Caco-2 (cell line): ENCODE data around the gene UCN. TPM values are rescaled to one million over a fixed set of nuclear protein-coding genes. Genes with fewer than 3 reads are reported as not detected.
"Not testable (repeated sequence)": the region's sequence is repeated elsewhere in the genome, so short reads cannot be mapped to it uniquely, and the experiment has no call there.

Experiments used
- BruUV-seq: library from RNA; stranded (reverse); fragments of 400-500 nt; replicated peaks from 2 replicates; lab custom pipeline; 2021; lab: Mats Ljungman, UMichigan
- CTCF ChIA-PET: fragments of 300-600 bp; sonication (Branson Sonifier 250); formaldehyde crosslinking; loops from one replicate; lab custom pipeline; 2022; ENCODE audit warnings: antibody characterized with exemption; lab: Charles Lee
- POLR2A ChIA-PET: fragments of 300-600 bp; sonication (Branson Sonifier 250); formaldehyde crosslinking; loops from one replicate; lab custom pipeline; 2022; ENCODE audit warnings: antibody characterized with exemption; lab: Charles Lee
- DNase-seq, 2 experiments: peaks; one replicate each; pipeline versions ENCODE4 v3.0.0 to v3.0.0-alpha.2; 2020 to 2022
- H3K27me3 ChIP-seq: replicated peaks from 2 replicates; pipeline ENCODE4 v1.6.0; 2011; ENCODE audit warnings: low read length; ENCODE audit not compliant: control insufficient read depth, insufficient read depth
- H3K36me3 ChIP-seq: 2 replicates; pipeline ENCODE4 v1.5.1; 2011; ENCODE audit warnings: low read length; ENCODE audit not compliant: control insufficient read depth, insufficient read depth
- H3K4me1 ChIP-seq: fragments of 250-450 bp; sonication (Bioruptor Pico); 2 replicates; pipeline ENCODE4 v1.5.1; 2020; ENCODE audit warnings: mild to moderate bottlenecking
- H3K4me3 ChIP-seq: 2 replicates; pipeline ENCODE4 v1.5.1; 2011; ENCODE audit warnings: low read depth, mild to moderate bottlenecking, control low read depth, low read length
- H3K9me3 ChIP-seq: fragments of 250-450 bp; sonication (Bioruptor Pico); 2 replicates; pipeline ENCODE4 v1.5.1; 2020; ENCODE audit warnings: mild to moderate bottlenecking, moderate library complexity
- H3K27ac Mint-ChIP-seq: one replicate; pipeline ENCODE4 v1.8.0; 2022; ENCODE audit warnings: mixed read lengths; ENCODE audit not compliant: unreplicated experiment
- H3K27me3 Mint-ChIP-seq: one replicate; pipeline ENCODE4 v1.8.0; 2022; ENCODE audit warnings: mixed read lengths; ENCODE audit not compliant: insufficient read depth, unreplicated experiment
- H3K36me3 Mint-ChIP-seq: one replicate; pipeline ENCODE4 v1.8.0; 2022; ENCODE audit warnings: mild to moderate bottlenecking, mixed read lengths; ENCODE audit not compliant: insufficient read depth, unreplicated experiment
- H3K4me1 Mint-ChIP-seq: one replicate; pipeline ENCODE4 v1.8.0; 2022; ENCODE audit warnings: low read depth, mixed read lengths; ENCODE audit not compliant: unreplicated experiment
- H3K4me3 Mint-ChIP-seq: one replicate; pipeline ENCODE4 v1.8.0; 2022; ENCODE audit warnings: mild to moderate bottlenecking, moderate library complexity, mixed read lengths; ENCODE audit not compliant: unreplicated experiment
- H3K9me3 Mint-ChIP-seq: one replicate; pipeline ENCODE4 v1.8.0; 2022; ENCODE audit warnings: mixed read lengths; ENCODE audit not compliant: unreplicated experiment
- CTCF ChIP-seq, 2 experiments: fragments of 200-600 bp in 1 of 2; IDR thresholded peaks; 1 replicate in 1 of 2; 2 replicates in 1 of 2; pipeline versions ENCODE4 v1.5.1 to v1.8.0; 2011 to 2022; ENCODE audit warnings: antibody characterized with exemption in 1 of 2, control low read depth in 1 of 2, inconsistent platforms in 1 of 2, low read depth in 1 of 2, low read length in 1 of 2, mild to moderate bottlenecking in 1 of 2, moderate library complexity in 1 of 2; ENCODE audit not compliant: insufficient read depth in 1 of 2, severe bottlenecking in 1 of 2, unreplicated experiment in 1 of 2
- intact Hi-C: fragments of 100-400 bp; cut with micrococcal nuclease; formaldehyde crosslinking; loops from one replicate; pipeline ENCODE4 v1.10.0; 2022; ENCODE audit not compliant: unreplicated experiment
- total RNA-seq: library from RNA; stranded (reverse); gene quantifications from 2 replicates; pipeline ENCODE4 v1.2.3, GENCODE V29; 2022

Gene UCN
- total RNA-seq, 1 experiment from 2014 or later: not detected

DNA sequence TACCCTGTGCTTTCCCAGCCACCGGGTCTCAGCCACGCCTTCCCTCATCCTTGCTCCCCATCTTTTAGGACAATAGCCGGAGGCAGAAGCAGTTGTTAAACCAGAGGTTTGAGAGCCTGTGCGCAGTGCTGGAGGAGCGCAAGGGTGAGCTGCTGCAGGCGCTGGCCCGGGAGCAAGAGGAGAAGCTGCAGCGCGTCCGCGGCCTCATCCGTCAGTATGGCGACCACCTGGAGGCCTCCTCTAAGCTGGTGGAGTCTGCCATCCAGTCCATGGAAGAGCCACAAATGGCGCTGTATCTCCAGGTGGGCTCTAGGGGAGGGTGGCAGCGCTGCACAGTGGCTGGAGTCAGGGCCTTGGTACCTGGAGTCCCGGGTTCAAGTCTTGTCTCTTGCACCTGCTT, 2.7 kb downstream of the UCN start:
- Histone ChIP-seq H3K36me3 (no peaks in the 10 kb centered on the region), H3K4me1 (peaks cover 6% of the 10 kb centered on the region; the same call in 1 of the 2 replicates), H3K9me3 (no peaks in the 10 kb centered on the region), H3K4me3 (no peak overlapping the region), H3K27me3 (no peaks in the 10 kb centered on the region)
- no peaks in the 10 kb centered on the region for H3K4me1 Mint-ChIP-seq
- H3K36me3 Mint-ChIP-seq: peaks cover 7% of the 10 kb centered on the region
- no peak overlapping the region for H3K4me3 Mint-ChIP-seq
- BruUV-seq: no TSS peak
- H3K9me3 Mint-ChIP-seq: no peaks in the 10 kb centered on the region
- intact Hi-C loops: no loop called here
- peaks cover 3% of the 10 kb centered on the region for H3K27me3 Mint-ChIP-seq
- CTCF ChIA-PET: no interaction called here
- no peak for TF ChIP-seq CTCF (IDR thresholded peaks at IDR 0.05; ENCODE audit: insufficient read depth in 1 of 2, low read depth in 1 of 2, low read length in 1 of 2, severe bottlenecking in 1 of 2, unreplicated experiment in 1 of 2)
- DNase-seq: no peak
- POLR2A ChIA-PET: no interaction called here
- no peak overlapping the region for H3K27ac Mint-ChIP-seq

- DNase-seq: no peak
- intact Hi-C loops: no loop called here
- H3K4me3 Mint-ChIP-seq: no peak overlapping the region
- Histone ChIP-seq H3K9me3 (no peaks in the 10 kb centered on the region), H3K4me3 (no peak overlapping the region), H3K36me3 (no peaks in the 10 kb centered on the region), H3K27me3 (no peaks in the 10 kb centered on the region), H3K4me1 (peaks cover 6% of the 10 kb centered on the region; the same call in 1 of the 2 replicates)
- peaks cover 3% of the 10 kb centered on the region for H3K36me3 Mint-ChIP-seq
- no peaks in the 10 kb centered on the region for H3K9me3 Mint-ChIP-seq
- no TSS peak for BruUV-seq
- H3K27me3 Mint-ChIP-seq: peaks cover 3% of the 10 kb centered on the region
- ChIA-PET POLR2A (no interaction called here), CTCF (no interaction called here)
- H3K27ac Mint-ChIP-seq: no peak overlapping the region
- TF ChIP-seq CTCF (IDR thresholded peaks at IDR 0.05; ENCODE audit: insufficient read depth in 1 of 2, low read depth in 1 of 2, low read length in 1 of 2, severe bottlenecking in 1 of 2, unreplicated experiment in 1 of 2): no peak
- no peaks in the 10 kb centered on the region for H3K4me1 Mint-ChIP-seq
Observed at GRCh38 chr2:27304488-27305240, 3.6 kb downstream of the UCN start.

- BruUV-seq: no TSS peak
- peaks cover 12% of the 10 kb centered on the region for H3K4me1 Mint-ChIP-seq
Observed at GRCh38 chr2:27303093-27304025, 4.9 kb downstream of the UCN start.

GRCh38 chr2:27300606-27301005, 7.6 kb downstream of the UCN start:
- POLR2A ChIA-PET, H3K4me3 Mint-ChIP-seq, H3K27ac Mint-ChIP-seq, H3K9me3 ChIP-seq, H3K36me3 ChIP-seq, H3K27me3 Mint-ChIP-seq, BruUV-seq, CTCF ChIA-PET, H3K9me3 Mint-ChIP-seq, H3K27me3 ChIP-seq, DNase-seq, intact Hi-C loops, H3K4me3 ChIP-seq, H3K36me3 Mint-ChIP-seq: not testable (repeated sequence)
- peaks cover 26% of the 10 kb centered on the region for H3K4me1 Mint-ChIP-seq
- H3K4me1 ChIP-seq: peaks cover 24% of the 10 kb centered on the region

More at GRCh38 chr2:27303093-27304025, 4.9 kb downstream of the UCN start:
- peak; percentile 67 to 70 for DNase-seq
- H3K27me3 ChIP-seq: no peaks in the 10 kb centered on the region
- peak; percentile 90 to 92 for TF ChIP-seq CTCF (IDR thresholded peaks at IDR 0.05; ENCODE audit: insufficient read depth in 1 of 2, low read depth in 1 of 2, low read length in 1 of 2, severe bottlenecking in 1 of 2, unreplicated experiment in 1 of 2)
- Mint-ChIP-seq H3K36me3 (no peaks in the 10 kb centered on the region), H3K27ac (peak overlapping the region; percentile 55), H3K27me3 (peaks cover 3% of the 10 kb centered on the region), H3K9me3 (no peaks in the 10 kb centered on the region), H3K4me3 (peak overlapping the region; percentile 40)
- ChIA-PET CTCF (interaction anchor here (0.6 to 2.3 kb wide), 20 partner anchors 9 to 1425 kb away, joined by 3 to 41 read pairs (median 5); partner anchors contain the start of genes ASXL2, SLC30A3 and TRIM54), POLR2A (interaction anchor here (0.9 kb wide), 1 partner anchor 10 kb away, joined by 4 read pairs; no protein-coding TSS in a partner anchor)
- H3K4me3 ChIP-seq: no peak overlapping the region
- no peaks in the 10 kb centered on the region for H3K36me3 ChIP-seq
- H3K4me1 ChIP-seq: peaks cover 6% of the 10 kb centered on the region; the same call in 1 of the 2 replicates
- intact Hi-C loops: loop anchor here (1.0 kb wide), 4 partner anchors 23 to 205 kb away; no protein-coding TSS in a partner anchor
- H3K9me3 ChIP-seq: no peaks in the 10 kb centered on the region
